Right renal pelvis (tissue), 4 donors: ENCODE measurements around the gene KCNK3. TPM values are rescaled to one million over a fixed set of nuclear protein-coding genes. Genes with fewer than 3 reads are reported as not detected.
A peak's percentile ranks its signal among the peaks of the same experiment; 100 is the strongest.

Source experiments
- DNase-seq, 4 donors: peaks; one replicate each; pipeline ENCODE4 v3.0.0-alpha.2; 2013; ENCODE audit warnings: low read depth in 4 of 4, low spot score in 3 of 4, missing footprints in 1 of 4
- polyA plus RNA-seq, 4 donors: library from polyadenylated mRNA; unstranded; fragments of 120-200 nt; gene quantifications; one replicate each; pipeline ENCODE4 v1.2.1, GENCODE V29; 2013; ENCODE audit not compliant: insufficient read length in 4 of 4

The KCNK3 gene
- polyA plus RNA-seq, 4 donors, result 0.97 to 5.0 (median 1.6) TPM

DNA sequence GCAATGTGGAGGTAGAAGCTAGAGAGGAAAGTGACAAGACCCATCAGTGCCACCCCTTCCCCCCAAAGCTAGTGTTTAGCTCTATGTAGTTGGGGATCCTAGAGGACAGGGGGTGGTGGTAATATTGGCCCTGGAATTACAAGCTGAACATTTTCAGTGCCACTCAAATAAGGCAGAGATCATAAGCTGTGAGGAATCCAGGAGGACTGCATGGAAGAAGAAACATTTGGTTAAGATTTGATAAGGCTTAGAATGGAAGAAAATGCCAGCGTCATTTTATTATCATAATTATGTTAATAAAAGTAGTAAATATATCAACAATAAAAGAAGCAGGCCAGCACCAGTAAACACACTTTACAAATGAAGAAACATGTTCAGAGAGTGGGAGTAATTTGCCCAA is 33.7 kb downstream of the KCNK3 start:
- DNase-seq, result no peak

DNA sequence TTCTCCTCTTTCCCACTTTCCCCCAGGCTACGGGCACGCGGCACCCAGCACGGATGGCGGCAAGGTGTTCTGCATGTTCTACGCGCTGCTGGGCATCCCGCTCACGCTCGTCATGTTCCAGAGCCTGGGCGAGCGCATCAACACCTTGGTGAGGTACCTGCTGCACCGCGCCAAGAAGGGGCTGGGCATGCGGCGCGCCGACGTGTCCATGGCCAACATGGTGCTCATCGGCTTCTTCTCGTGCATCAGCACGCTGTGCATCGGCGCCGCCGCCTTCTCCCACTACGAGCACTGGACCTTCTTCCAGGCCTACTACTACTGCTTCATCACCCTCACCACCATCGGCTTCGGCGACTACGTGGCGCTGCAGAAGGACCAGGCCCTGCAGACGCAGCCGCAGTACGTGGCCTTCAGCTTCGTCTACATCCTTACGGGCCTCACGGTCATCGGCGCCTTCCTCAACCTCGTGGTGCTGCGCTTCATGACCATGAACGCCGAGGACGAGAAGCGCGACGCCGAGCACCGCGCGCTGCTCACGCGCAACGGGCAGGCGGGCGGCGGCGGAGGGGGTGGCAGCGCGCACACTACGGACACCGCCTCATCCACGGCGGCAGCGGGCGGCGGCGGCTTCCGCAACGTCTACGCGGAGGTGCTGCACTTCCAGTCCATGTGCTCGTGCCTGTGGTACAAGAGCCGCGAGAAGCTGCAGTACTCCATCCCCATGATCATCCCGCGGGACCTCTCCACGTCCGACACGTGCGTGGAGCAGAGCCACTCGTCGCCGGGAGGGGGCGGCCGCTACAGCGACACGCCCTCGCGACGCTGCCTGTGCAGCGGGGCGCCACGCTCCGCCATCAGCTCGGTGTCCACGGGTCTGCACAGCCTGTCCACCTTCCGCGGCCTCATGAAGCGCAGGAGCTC is 35.4 kb downstream of the KCNK3 start:
- no peak for DNase-seq

DNA sequence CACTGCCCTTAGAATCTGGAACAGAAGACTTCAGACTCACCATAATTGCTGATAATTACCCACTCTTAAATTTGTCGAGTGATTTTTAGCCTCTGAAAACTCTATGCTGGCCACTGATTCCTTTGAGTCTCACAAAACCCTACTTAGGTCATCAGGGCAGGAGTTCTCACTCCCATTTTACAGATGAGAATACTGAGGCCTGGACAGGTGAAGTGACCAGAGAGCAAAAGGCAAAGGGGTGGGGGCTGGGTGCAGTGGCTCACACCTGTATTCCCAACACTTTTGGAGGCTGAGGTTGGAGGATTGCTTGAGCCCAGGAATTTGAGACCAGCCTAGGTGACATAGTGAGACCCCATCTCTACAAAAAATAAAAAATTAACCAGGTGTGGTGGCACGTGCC is 36.8 kb downstream of the KCNK3 start:
- no peak for DNase-seq

DNA sequence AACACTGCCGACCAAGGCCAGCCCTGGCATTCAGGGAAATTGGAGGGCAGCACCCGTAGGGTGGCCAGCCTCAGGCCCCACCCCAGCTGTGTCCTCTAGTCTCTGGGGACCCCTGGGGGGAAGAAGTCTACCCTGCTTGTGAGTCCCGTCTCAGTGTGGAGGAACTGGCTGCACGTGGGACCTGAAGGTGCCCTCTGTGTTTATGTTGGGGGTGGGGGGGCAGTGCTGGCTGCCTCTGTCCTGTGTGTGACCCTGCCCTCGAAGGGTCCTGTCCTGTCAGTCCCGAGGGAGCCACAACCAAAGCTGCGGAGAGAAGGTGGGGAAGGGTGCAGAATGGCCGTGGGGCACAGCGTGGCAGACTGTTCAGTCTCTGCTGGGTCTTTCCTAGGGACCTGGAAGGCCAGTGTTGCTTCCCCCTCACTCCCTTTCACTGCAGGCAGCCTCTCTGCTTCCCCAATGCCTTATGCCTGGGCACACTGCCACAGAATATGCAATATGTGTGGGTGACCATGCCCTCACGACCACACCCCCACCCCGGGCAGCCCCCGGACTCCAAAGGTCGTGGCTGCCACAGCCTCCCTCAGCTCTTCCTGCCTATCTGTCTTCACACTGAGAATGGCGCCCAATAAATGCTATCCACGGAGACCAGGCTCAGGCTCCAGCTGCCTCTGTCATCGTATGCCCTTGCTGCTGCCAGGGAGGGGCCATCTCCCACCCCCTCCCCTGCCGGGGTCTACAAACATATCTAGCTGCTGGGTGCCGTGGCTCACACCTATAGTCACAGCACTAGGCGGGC is 38.2 kb downstream of the KCNK3 start:
- DNase-seq, result no peak

DNA sequence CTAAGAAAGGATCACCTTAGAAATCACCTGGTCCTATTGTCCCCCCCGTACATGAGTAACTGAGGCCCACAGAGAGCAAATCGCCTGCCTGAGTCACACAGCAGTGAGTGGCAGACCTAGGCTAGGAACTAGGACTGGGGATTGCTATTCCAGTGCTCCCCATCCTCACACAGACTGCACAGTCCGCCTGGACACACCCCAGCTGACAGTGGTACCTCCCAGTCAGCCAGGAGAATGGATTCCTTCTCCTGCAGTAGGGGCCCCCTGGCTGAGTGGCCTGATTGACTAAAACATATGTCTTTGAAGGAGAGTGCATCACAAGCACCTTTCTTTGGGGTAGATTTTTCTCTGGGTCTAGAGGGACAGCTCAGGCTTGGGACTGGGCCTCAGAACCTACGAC is 39.2 kb downstream of the KCNK3 start:
- no peak for DNase-seq

DNA sequence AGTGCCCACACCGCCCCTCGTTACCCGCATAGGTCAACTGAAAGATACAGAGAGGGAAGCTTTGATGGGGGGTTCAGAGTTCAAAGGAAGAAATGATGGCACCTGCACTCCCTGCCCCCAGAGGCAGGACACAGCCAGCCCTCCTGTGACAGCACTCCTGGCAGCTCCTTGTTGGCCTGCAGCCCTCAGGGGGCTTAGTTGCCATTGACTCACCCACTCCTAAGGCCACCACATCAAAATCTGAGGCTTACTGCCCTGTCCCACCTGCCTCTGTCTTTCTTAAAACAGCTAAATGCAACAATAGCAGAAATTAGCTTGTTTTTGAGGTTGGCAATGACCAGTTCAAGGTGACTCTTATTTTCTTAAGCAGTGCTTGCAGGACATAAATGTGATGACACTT is 39.9 kb downstream of the KCNK3 start:
- DNase-seq, result no peak

DNA sequence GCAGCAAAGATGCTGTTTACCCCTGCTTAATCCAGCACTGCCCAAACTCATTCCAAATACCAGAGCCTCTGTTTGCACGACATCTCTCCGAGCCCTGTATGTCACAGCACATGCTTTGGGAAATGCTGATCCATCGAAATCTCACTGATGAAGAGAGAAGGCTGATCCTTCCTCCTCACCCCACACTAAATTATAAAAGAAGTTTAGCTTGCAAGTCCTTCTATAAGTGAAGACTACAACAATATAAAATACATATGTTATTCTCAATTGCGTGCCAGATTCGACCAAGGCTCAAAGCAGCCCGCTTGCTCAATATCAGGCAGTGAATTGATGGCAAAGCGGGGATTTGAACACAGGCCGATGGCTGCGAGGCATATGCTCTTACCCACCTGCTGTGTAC is 40.9 kb downstream of the KCNK3 start:
- DNase-seq, result no peak

DNA sequence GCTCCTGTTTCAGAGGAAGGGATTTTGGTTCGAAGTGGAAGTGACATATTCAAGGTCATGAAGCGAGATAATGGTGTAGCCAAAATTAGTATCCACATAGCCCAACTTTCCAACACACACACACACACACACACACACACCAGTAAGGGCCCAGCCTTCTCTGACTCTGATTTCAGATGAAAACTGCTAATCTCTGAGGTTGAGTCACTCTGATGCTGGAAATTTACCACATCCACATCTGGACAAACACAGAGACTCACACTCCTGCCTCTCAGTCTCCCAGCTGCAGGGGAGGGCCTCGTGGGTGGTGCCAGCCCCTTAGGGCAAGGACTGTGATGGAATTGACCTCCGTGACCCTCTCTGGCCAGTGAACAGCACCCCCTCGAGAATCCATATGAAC is 42.6 kb downstream of the KCNK3 start:
- DNase-seq, result no peak

DNA sequence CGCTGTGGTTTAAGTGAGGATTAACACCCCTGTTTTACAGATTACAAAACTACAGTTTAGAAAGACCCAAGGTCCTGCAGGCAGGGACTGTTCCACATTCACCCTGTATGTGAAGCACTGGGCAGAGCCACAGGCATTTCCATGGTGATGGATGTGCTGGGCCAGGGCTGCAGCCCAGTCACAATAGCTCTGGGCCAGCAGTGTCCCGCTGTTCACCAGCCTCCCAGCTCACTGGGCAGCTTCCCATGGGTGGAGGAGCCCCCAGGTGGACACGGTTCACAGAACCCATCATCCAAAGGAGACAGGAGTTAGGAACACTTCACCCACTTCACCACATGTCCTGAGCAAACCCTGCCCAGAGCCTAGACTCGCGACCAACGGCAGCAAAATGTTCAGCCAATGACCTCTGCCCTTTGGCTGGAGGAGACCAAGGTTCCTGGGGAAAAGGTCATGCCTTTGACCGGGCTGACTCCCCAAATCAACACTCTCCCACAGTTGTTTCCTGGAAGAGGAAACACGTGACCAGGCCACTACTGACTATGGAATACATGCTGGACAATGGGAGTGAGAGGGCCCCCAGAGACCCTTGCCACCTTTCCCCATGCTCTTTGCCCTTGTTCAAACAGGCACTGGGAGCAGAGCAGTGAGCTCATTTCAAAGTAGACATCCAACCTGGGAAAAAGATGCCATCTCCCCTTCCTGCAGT is 43.5 kb downstream of the KCNK3 start:
- DNase-seq, result no peak

DNA sequence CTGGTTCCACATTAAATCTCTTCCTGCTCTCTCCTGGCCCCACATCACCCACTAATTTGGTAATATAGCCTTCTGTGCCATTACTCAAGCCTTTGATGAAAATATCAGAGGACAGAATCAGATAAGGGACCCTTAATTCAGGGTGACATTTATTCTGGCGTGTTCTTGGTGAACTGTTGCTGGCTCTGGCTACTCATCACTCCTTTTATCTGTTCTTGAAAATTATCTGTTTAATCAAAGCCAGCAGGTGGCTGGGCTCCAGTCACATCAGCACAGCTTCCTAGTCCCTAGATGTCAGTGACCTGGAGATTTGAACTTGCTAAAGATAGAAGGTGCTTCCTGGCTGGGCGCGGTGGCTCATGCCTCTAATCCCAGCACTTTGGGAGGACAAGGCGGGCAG is 44.7 kb downstream of the KCNK3 start:
- no peak for DNase-seq

DNA sequence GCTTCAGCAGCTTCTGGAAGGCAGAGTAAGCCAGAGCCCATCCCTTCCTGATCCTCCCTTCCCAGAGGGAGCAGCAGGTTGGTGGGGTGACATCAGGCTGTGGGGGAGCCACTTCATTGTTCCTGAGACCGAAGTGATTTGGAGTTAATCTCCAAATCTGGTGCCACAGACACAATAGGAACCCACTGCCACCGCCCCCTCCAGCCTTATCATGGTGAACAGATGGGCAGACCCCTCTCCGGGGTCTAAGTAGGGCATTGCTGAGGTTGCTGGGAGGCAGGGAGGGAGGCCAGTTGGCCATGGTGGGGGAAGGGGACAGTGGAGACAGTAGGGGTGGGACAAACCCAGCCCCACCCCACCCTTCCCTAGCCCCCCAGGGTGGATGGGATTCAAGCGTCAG is 46.0 kb downstream of the KCNK3 start:
- DNase-seq, result no peak

DNA sequence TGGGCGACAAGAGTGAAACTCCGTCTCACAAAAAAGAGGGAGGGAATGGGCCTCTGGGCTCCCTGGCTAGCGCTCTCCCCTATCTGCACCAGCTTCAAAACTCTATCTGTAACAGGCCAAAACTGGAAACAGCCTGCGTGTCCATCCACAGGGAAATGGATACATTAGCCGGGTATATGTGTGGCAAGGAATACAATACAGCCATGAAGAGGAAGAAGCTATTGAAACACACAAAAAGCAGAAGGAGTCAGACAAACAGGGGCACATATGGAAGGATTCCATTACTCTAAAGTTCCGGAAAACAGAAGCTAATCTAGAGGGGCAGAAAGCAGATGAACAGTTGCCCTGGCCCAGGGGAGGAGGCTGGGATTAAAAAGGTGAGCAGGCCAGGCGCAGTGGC is 47.0 kb downstream of the KCNK3 start:
- DNase-seq, result no peak

DNA sequence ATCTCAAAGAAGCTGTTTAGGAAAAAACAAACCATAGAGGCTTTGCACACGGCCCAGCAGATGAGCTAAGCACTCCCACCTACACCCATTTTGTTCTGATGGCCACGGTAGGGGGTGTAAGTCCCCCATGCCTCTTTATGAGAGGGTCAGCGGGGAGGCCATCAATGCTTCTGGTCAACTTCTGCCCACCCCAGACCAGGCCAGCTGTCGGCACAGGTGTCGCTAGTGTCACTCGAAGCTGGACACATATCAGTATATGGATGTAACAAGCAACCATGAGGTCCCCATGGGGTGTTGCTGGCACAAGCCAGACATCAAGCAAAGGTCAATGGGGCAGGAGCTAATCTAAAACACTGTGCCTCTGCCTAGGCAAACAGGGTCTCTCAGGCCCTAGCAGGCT is 47.8 kb downstream of the KCNK3 start:
- DNase-seq, result no peak

DNA sequence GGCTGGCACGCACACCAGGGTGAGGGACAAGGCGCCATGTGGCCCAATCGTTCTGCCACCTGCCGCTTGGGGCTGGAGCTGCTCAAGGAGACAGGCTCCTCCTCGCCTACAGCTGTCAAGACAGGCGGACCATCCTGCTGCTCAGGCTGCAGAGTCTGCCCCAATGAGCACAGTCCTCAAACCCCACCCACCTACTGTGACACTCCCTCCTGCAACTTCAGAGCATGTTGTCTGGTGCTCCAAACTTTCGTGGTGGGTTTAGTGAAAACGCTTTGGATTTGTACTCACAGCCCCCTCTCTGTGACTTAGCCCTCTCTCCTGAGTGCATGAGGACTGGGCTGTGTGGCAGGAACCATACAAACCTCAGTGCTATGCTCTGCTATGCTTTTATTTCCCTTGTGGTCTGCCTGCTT is 48.4 kb downstream of the KCNK3 start:
- DNase-seq, result no peak

DNA sequence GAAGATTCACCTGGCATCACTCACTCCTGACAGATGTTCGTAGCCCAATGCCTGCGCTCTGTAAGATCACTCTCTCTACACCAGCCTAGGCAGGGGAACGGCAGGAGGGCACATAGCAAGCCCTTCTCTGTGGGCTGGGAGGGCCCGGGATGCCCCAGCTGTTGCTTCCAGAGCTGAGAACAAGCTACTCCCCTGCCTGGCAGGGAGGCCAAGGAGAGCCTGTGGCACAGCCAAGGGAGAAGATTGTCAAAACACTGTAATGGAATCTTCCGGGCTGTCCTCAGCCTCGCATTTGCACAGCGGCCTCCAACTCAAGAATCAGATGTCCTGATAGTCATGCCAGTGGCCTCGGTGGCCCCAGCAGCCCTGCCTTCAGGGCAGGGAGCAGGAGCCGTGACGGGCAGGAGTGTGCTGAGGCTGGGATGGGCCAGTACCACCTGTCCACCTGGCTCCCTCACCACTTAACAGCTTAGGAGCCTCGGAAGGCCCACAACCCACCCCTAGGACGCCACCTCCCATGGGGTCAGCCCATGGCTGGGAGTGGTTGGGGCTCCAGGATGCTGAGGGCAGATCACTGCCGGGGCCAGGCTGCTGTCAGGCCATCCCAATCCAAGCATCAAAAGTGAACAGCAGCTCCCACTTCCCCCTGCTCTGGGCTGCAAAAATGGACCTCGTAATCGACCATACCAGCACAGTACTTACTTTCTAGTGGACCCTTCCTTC is 49.7 kb downstream of the KCNK3 start:
- no peak for DNase-seq

DNA sequence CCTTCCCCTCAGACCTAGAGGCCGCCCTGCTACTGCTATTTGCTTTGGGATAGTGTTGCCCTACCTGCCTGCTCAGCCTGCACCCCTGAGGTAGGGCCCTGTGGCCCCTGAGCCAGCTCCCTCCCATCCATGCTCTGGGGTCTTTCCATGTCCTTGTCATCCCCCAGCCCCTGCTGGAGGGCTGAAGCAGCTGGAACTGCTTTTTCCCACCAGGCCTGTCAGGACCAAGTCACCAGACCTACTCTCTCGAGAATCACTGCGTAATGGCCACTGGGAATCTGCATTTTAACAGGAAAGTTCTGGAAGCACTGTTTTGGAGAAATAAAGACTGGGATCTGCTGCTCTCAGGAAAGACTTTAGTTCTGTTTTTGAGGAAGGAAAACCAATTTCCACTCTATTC is 51.3 kb downstream of the KCNK3 start:
- DNase-seq, result no peak

DNA sequence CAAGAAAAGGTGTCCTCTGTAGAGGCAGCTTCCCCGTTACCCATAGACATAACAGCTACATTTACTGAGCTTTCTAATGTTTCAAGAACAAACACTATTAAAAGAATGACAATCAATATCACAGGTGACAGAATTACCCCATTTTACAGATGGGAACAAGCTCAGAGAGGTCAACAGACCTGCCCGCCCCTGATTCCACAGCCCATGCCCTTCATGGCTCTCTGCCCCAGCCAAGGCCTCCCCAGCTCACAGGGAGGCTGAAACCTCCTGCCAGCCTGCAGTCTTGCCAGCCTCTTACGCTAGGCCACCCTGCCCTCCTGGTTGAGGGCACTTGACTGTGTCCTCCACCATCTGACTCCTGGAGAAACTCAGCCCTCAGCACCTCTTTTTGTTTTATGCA is 52.4 kb downstream of the KCNK3 start:
- no peak for DNase-seq

DNA sequence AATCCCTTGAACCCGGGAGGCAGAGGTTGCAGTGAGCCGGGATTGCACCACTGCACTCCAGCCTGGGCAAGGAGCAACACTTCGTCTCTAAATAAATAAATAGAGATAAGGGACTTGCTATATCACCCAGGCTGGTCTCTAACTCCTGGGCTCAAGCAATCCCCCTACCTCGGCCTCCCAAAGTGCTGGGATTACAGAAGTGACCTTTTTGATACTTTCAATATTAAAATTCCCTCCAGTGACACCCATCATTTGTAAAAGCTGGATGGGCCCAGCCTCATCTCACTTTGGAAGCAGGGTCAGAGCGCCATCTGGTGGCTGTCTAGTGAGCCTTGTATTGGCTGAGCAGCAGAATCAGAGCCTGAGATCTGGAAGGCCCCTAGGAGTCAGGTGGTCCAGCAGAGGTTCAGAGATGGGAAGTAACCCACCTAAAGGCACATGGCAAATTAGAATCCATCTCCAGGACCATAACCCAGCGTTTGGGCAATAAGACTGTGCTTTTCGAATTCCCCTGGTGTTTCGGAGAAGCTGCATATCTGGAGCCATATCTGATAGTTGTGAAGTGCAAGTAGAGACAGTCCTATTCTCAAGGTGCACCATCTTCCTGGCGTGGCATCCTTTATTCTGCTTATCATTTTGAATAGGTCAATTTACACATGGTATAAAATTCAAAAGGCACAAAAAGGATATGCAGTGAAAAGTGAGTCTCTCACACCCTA is 53.2 kb downstream of the KCNK3 start:
- peak; percentile 62 to 73 (median 70) for DNase-seq

DNA sequence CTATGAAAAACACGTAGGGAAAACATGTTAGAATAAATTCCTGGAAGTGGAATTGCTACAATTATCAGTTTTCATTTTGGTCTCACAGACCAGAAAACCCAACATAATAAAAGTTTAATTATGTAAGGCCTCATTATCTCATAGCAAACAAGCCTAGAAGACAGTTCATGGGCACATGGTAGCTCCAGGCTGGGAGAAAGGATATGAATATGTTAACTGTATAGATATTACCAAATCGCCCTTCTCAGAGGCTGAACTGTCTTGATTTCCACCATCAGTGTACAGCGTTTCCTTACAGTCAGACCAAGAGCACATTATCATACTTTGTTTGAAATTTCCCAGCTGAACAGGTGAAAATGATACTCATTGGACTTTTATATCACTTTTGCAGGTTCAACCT is 54.4 kb downstream of the KCNK3 start:
- DNase-seq, result no peak
